ENCODE results near the gene CACNG5.

Gene CACNG5

DNA sequence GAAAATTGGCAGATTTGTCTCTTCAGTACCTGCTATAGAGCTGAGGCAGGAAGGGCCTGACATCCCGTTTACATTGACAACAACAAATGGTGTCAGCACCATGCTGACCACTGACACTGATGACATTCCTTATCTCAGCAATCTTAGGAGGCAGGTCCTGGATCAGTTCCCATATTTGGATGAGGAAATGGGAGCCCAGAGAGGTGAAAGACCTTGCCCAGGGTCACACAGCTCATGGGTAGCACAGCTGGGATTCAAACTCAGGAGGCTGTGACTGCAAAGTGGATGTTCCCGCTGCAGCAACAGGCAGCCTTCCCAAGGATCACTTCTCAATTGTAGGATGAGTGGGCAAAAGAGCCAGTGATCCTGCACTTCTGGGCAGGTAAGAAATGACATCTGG, 99.1 kb downstream of the CACNG5 start:
- Histone ChIP-seq H3K27me3 (replicated peaks; ENCODE audit: control insufficient read depth, insufficient read depth, low read length) (0 out of 2 replicates have a peak, but pooled peaks cover 2% of the 10 kb centered on the region), H3K4me3 (replicated peaks; ENCODE audit: low read depth, low read length) (no peak overlapping the region), H3K36me3 (ENCODE audit: control insufficient read depth, insufficient read depth, low read length) (no peaks in the 10 kb centered on the region)
- DNase-seq (ENCODE audit: extremely low read depth, insufficient read length): no peak
- TF ChIP-seq, protein P1, sequence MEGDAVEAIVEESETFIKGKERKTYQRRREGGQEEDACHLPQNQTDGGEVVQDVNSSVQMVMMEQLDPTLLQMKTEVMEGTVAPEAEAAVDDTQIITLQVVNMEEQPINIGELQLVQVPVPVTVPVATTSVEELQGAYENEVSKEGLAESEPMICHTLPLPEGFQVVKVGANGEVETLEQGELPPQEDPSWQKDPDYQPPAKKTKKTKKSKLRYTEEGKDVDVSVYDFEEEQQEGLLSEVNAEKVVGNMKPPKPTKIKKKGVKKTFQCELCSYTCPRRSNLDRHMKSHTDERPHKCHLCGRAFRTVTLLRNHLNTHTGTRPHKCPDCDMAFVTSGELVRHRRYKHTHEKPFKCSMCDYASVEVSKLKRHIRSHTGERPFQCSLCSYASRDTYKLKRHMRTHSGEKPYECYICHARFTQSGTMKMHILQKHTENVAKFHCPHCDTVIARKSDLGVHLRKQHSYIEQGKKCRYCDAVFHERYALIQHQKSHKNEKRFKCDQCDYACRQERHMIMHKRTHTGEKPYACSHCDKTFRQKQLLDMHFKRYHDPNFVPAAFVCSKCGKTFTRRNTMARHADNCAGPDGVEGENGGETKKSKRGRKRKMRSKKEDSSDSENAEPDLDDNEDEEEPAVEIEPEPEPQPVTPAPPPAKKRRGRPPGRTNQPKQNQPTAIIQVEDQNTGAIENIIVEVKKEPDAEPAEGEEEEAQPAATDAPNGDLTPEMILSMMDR (IDR thresholded peaks at IDR 0.05; ENCODE audit: insufficient read depth, low read length, poor library complexity, severe bottlenecking): no peak

All from GM06990 (cell line).